ENCODE measurements around the gene DPEP3. TPM values are rescaled to one million over a fixed set of nuclear protein-coding genes. Genes with fewer than 3 reads are reported as not detected.

Gene DPEP3, protein sequence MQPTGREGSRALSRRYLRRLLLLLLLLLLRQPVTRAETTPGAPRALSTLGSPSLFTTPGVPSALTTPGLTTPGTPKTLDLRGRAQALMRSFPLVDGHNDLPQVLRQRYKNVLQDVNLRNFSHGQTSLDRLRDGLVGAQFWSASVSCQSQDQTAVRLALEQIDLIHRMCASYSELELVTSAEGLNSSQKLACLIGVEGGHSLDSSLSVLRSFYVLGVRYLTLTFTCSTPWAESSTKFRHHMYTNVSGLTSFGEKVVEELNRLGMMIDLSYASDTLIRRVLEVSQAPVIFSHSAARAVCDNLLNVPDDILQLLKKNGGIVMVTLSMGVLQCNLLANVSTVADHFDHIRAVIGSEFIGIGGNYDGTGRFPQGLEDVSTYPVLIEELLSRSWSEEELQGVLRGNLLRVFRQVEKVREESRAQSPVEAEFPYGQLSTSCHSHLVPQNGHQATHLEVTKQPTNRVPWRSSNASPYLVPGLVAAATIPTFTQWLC
- total RNA-seq (2022; extraction: Qiagen RNA extraction) = not detected in 5 replicates

DNA sequence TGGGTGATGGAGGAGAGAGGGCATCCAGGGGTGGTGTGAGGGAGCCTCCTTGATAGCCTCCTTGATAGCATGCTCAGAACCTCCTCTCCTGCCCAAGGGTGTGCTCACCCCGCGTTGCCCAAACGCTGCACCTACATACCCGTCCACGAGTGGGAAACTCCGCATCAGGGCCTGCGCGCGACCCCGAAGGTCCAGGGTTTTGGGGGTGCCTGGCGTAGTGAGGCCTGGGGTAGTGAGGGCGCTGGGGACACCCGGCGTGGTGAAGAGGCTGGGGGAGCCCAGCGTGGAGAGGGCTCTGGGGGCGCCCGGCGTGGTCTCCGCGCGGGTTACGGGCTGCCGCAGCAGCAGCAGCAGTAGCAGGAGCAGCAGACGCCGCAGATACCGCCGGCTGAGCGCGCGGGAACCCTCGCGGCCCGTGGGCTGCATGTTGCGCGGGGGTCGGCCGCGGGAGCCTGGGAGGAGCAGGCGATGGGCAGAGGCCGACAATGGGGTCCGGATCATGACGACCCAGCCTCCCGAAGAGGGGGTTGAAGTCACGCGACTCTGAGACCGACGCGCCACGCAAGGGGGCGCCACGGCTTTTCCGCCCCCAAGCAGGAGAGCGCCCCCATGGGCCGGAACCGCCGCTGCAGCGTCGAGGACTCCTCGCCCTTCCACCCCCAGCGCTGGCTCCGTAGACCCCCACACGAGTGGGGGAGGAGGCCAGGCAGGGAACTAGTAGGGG is at the start of gene DPEP3:
Gene DPEP3 (minus strand): TSS at position 545 of the 724 bp plus-strand sequence. CDS start 119 bp downstream, at position 426.

DNA sequence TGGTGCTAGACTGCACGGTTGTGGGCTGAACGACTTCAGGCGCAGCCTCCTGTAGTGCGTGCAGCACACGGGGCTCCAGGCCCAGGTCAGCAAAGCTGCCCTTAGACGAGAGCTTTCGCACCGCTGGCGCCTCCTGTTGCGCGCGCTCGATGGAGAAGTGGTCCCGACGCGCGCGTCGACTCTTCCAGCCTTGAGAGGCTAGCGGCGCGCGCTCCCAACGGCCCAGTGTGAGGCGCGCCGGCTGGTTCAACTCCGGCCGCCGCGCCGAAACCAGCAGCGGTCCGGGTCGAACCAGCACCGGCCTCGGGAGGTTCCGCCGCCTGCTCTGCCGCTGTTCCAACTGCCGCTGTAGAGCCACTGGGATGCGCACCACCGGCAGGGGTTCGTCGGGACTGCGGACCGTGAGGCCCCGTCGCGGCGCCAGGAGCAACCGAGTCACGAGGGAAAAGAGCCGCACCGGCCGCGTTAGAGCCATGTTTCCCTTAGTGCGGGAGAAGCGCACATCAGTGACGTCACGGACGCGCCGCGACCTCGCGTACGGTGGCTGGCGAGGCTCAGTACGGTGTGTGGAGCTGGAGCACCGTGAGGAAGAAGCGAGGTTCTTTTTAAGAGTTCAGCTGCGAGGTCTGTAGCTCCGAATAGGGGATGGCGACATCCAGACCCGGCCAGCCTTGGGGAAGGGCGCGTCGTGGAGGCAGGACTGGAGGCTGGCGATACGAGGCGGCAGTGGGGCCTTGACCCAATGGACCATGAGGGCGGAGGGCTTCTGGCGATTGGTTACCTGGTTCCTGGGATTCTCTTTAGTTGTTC is 42.6 kb upstream of the DPEP3 start, which contains the start of the genes DDX28 and DUS2:
Gene DDX28 (minus strand): TSS at position 505 of the 810 bp plus-strand sequence. CDS start 30 bp downstream, at position 475.
Gene DUS2 (plus strand): TSS at position 557 of the 810 bp plus-strand sequence. CDS start 14,740 bp downstream, outside the sequence.

DNA sequence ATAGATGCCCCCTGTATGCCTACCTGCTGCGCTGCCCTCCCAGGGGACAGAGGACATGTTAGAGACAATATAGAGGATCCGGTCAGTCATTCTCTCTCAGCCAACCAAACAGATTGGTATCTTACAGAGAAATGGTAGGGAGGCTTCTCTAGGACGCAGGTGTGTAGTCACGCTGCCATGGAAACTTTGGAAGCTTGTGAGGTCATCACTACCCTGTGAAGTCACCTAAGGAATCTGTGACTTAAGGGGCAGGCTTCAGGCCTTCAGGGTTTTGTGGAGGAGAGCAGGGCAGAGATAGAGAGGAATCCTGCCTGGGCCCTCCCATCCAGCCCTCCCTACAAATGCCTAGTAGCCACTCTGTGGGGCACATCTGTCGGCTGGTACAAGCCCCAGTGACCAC is 35.4 kb upstream of the DPEP3 start, which contains the start of gene DPEP2NB:
Gene DPEP2NB (minus strand): TSS at position 231 of the 400 bp plus-strand sequence. CDS start 141 bp downstream, at position 90.

DNA sequence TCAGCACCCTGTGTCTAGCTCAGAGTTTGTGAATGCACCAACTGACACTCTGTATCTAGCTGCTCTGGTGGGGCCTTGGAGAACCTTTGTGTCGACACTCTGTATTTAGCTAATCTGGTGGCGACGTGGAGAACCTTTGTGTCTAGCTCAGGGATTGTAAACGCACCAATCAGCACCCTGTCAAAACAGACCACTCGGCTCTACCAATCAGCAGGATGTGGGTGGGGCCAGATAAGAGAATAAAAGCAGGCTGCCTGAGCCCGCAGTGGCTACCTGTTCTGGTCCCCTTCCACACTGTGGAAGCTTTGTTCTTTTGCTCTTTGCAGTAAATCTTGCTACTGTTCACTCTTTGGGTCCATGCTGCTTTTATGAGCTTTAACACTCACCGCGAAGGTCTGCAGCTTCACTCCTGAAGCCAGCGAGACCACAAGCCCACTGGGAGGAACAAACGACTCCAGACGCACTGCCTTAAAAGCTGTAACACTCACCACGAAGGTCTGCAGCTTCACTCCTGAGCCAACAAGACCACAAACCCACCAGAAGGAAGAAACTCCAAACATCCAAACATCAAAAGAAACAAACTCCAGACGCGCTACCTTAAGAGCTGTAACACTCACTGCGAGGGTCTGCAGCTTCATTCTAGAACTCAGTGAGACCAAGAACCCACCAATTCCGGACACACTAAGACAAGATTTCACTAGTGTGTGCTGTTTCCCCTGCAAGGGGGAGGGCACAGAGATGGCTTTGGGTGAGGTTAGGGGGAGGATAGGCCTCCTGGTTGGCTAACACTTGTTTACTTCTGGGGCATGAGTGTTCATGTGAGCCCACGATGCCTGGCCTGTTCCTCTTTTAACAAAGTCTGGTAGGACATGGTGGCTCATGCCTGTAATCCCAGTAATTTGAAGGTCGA is 18.7 kb upstream of the DPEP3 start, which contains the start of gene DPEP2:
Gene DPEP2 (minus strand): TSS at position 706 of the 910 bp plus-strand sequence. CDS start 6,272 bp downstream, outside the sequence.

GRCh38 chr16:67968400-67969253 is 11.7 kb downstream of the DPEP3 start, which contains the start of gene SLC12A4:
SLC12A4 (minus strand) TSS chr16:67968637; CDS start chr16:67968553, 84 bp downstream.

DNA sequence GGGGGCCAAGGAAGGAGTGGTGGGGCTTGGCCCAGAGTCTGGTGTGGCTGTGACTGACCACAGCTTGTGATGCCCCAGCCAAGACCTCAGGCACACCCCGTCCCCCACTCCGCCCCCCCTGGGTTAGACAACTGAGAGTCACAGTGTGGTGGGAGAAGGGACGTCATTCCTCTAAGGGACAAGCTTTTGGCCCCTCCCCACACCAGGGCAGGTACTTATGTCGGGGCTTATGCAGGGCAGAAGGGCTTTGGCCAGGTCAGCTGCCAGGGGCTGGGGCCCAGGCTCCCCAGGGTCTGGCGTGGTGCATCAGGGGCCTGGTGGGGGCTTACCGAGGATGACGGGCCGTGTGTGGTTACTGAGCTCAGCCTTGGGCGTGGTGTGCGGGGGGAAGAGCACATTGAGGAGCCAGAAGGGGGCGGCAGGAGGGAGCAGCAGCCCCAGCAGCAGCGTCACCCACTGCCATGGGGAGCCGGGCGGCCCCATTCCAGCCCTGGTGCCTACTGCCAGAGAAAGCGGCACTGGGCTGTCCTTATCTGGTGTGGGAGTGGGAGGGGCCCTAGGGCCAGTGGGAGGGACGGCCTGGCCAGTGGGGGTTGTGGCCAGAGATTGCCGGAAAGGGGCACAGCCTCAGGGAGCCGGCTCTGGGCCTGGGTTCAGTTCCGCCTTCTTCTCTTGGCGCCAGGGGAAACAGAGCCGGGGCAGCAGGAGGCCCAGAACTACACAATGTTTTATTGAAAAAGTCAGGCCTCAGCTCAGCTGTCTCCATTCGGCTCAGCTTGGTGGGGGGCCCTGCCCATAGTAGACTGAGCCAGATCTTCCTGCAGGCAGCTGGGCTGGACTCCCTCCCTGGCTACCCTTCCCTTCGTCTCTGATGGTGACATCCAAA is 36.4 kb downstream of the DPEP3 start, which contains the start of gene LCAT:
Gene LCAT (minus strand): TSS at position 502 of the 886 bp plus-strand sequence. CDS start 19 bp downstream, at position 483.

GRCh38 chr16:67936124-67936879 is 44.0 kb downstream of the DPEP3 start, which contains the start of gene PSMB10:
PSMB10 (minus strand) TSS chr16:67936850; CDS start chr16:67936749, 101 bp downstream.

DNA sequence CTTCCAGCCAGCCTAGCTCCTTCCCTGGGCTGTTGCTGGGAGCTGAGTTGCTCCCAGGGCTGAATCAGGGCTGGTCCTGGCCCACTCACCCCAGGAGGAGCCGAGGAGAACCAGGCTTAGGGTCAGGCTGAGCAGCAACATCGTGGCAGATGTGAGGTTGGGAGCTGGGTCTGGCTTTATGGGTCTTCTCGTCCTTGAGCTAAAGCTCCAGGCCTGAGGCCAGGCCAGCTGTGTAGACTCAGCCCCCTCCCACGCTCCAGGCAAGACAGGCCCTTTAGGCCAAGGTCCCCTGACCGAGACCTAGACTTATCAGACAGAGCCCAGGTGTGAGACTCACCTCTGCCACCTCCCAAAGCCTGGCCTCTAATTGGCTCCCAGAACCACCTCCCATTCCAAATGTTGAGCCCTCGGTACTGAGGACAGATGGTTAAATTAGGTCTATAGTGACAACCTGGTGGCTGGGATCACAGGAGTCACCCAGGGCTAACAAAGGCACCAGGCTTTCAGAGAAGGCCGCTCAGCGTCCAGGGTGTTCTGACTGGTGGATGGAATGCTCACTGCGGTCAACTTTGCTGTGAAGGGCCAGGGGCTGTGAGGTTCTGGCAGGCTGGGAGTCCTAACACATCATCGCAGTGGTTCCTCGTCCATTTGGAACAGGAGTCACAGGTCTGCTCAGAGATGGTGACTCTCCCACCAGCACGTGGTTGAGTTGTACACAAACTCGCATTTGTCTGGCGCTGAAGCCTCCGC is 48.4 kb downstream of the DPEP3 start, which contains the start of gene CTRL:
Gene CTRL (minus strand): TSS at position 151 of the 750 bp plus-strand sequence. CDS start 10 bp downstream, at position 141.

Other genes starting within 250 kb of the DPEP3 start
- 6.6 to 10.3 TPM (median 9.8 TPM) in 5 replicates for gene RANBP10, start 173.9 kb downstream of the DPEP3 start, total RNA-seq (2022; extraction: Qiagen RNA extraction)
- 0.25 to 0.67 TPM (median 0.52 TPM) in 5 replicates for gene TSNAXIP1, start 173.6 kb downstream of the DPEP3 start, total RNA-seq (2022; extraction: Qiagen RNA extraction)
- 26.2 to 39.1 TPM (median 37.6 TPM) in 5 replicates for gene THAP11, start 138.2 kb downstream of the DPEP3 start, total RNA-seq (2022; extraction: Qiagen RNA extraction)
- gene NUTF2, start 133.6 kb downstream of the DPEP3 start, total RNA-seq (2022; extraction: Qiagen RNA extraction) = 240 to 275 TPM (median 248 TPM) in 5 replicates
- 19.9 to 28.0 TPM (median 26.0 TPM) in 5 replicates for gene CENPT, start 132.8 kb downstream of the DPEP3 start, total RNA-seq (2022; extraction: Qiagen RNA extraction)
- gene EDC4, start 107.4 kb downstream of the DPEP3 start, total RNA-seq (2022; extraction: Qiagen RNA extraction) = 42.2 to 69.2 TPM (median 59.8 TPM) in 5 replicates
- gene NRN1L, start 95.6 kb downstream of the DPEP3 start, total RNA-seq (2022; extraction: Qiagen RNA extraction) = 0.29 to 0.32 TPM in 2 of 5 replicates, not detected in the others
- 10.6 to 16.1 TPM (median 14.7 TPM) in 5 replicates for gene PSKH1, start 87.2 kb downstream of the DPEP3 start, total RNA-seq (2022; extraction: Qiagen RNA extraction)
- gene CTRL, start 48.6 kb downstream of the DPEP3 start, total RNA-seq (2022; extraction: Qiagen RNA extraction) = 0.63 to 2.0 TPM (median 1.5 TPM) in 5 replicates
- 37.3 to 47.5 TPM (median 39.7 TPM) in 5 replicates for gene PSMB10, start 43.6 kb downstream of the DPEP3 start, total RNA-seq (2022; extraction: Qiagen RNA extraction)
- gene LCAT, start 36.4 kb downstream of the DPEP3 start, total RNA-seq (2022; extraction: Qiagen RNA extraction) = 5.3 to 11.1 TPM (median 11.0 TPM) in 5 replicates
- 14.8 to 35.2 TPM (median 27.8 TPM) in 5 replicates for gene SLC12A4, start 11.9 kb downstream of the DPEP3 start, total RNA-seq (2022; extraction: Qiagen RNA extraction)
- not detected in 5 replicates for gene DPEP2, start 19.0 kb upstream of the DPEP3 start, total RNA-seq (2022; extraction: Qiagen RNA extraction)
- not detected in 5 replicates for gene DPEP2NB, start 35.4 kb upstream of the DPEP3 start, total RNA-seq (2022; extraction: Qiagen RNA extraction)
- gene DDX28, start 42.7 kb upstream of the DPEP3 start, total RNA-seq (2022; extraction: Qiagen RNA extraction) = 17.1 to 18.0 TPM (median 17.3 TPM) in 5 replicates
- gene DUS2, start 42.8 kb upstream of the DPEP3 start, total RNA-seq (2022; extraction: Qiagen RNA extraction) = 16.3 to 17.5 TPM (median 17.3 TPM) in 5 replicates
- 12.0 to 17.9 TPM (median 16.5 TPM) in 5 replicates for gene NFATC3, start 104.9 kb upstream of the DPEP3 start, total RNA-seq (2022; extraction: Qiagen RNA extraction)

Data from A549 treated with dexamethasone at 1 μM for 4 hours (cell line).